Measurements from ENCODE around the gene GRM7.

GRM7 gene

DNA sequence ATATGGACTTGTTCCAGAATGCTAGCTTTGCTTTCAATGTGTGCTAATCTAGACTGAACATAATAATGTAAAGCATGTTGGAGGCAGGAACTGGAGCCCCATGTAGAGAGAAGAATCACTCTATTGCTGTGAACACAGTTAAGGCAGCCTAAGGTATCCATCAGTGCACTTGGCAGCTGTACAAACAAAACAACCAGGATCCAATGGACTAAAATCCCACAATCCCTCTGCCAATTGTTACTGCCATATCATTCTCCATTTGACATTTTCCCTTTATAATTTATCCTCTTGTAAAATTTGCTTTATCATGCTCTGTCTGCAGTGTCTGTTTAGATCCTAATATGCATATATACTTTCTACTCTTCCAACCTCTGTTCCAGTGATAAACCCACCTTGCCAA, 883.9 kb downstream of the GRM7 start:
- no peak for DNase-seq

DNA sequence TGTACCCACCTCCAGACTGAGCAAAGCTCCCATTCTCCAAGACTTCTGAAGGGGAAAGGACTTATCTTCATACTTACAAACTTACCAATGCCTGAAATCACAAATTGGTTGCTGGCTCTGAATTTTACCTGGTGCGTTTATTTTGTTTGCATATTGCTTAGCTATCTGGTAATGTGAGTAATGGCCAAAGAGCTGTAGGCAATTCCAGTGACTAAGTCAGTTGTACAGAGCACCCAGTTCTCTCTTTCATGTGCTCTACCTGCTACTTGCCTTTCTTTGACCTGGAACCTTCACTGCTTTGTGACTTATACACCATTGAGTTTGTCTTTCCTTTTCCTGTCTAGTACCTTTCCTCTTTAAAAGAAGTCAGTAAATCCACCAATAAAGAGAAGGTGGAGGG, 884.8 kb downstream of the GRM7 start:
- DNase-seq = no peak

DNA sequence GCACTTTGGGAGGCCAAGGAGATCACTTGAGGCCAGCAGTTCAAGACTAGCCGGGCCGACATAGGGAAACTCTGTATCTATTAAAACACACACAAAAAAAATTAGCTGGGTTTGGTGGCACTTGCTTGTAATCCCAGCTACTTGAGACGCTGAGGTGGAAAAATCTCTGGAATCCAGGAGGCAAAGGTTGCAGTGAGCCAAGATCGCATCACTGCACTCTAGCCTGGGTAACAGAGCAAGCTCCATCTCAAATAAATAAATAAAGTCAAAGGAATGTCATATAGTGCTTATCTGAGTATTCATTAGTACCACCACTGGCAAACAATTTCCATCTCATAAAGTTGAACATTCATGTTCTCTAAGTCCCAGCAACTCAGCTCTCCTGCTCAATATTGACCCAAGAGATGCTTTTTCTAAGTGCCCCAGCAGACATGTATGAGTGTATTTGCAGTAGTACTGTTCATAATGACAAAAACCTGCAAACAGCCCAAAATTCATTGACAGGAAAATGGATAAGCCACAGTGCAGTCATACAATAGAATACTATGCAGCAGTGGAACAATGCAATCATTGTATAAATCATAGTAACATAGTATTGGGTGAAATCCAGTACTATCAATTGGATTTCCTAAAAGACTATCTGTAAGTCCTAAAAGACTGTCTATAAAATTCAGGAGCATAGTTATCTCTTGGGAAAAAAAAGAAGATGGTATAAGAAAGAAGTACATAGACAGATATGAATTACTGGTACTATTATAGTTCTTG, 889.2 kb downstream of the GRM7 start:
- no peak for DNase-seq

DNA sequence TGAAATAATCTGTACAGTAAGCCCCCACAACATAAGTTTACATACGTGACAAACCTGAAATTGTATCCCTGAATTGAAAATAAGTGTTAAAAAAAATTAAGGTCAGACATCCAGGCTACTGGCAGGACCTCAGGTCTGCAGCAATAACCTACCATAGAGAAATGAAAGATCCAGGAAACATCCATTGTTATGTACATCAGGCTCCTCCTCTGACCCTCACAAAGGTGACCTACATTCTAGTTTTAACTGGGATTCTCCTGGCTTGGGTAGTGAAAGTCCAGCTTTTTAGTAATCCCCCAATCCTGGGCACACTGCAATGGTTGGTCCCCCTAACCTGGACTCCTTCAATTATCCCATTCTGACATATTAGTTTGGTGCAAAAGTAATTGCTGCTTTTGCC, 891.1 kb downstream of the GRM7 start:
- DNase-seq = no peak

DNA sequence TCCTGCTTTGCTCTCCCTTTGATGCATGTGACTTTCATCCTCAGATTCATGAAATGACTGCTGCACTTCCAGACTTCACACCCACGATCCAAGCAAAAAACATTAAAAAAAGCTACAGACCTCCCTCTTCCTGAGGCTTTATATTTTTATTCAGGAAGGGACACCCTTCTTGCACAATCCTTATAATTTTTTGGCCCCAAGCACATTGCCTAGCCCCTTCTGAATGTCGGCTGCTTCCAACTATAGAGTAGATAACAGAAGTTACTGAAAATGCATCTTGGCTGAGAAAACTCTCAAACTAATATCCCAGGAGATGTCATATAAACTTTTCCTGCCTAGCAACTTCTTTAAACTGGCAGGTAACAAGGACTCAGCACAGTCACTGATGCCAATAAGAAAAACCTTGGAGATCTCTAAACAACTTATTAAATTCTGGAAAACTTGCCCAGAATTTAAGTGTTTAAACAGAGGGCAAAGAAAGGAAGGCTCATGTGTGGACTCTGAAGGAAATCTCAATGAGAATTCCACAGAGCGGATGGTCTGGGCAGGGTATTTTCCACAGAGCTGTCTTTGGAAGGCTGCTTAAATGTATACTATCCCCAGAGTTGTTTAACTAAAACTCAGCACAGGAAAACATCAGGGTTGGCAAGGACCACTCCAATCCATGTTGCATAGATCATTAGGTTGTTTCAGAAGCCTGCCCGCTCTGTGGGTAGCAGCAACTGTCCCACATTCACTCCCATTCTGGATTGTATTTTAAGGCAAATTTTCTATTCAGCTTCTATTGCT, 893.9 kb downstream of the GRM7 start:
- DNase-seq = no peak

DNA sequence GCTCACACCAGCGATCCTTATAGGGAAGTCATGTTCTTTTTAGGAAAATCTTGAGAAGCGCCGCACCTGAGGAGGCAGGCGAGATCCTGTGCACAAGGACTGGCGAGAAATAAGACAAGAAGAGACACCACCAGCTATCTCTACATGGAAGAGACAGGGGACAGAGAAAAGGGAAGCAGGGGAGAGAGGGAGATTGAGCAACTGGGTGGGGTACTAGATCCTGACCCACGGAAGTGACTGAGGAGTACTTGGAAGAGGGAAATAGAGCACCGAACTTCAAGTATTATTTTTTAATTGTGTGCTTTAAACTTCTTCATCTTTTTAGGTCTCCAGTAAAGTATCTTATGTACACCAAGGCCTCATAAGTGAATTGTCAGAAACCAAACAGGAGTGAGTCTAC, 898.7 kb downstream of the GRM7 start:
- peak in 1 of 2 donors; percentile 13 for DNase-seq

DNA sequence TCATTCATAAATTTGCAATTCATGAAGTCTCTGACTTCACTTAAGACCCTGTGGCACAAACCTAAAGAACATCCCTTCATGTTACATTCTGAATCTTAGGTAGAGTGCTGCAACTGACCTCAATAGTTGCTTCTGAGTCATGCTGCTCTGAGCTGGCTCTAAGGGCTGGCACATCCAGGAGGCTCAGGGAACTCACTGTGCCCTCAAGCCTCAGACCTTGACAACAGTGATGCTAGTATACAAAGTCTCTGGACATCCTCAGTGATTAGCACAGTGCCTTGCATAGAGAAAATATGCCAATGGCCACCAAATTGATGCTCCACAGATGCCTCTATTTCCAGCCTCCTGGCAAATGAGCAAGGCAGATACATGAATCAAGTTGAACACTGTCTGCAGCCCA, 899.8 kb downstream of the GRM7 start:
- DNase-seq = no peak

DNA sequence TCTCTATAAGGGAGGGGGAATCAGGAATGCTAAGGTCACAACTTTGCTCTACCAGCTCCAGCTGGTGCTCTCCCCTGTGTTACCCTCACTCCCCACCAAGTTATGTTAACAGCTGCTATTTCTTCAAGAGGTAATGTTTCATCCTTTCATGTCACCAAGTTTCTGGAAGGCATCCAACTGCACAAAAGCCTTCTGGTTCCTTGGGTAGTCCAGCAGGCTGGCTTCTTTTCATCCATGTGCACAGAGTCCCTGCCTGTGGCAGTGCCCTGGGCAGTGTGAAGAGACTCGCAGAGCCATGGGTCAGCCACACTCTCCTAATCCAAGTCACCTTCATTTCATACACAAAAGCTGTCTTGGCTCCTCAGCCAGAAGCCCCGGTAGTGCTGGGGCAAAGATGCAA, 903.2 kb downstream of the GRM7 start:
- DNase-seq = no peak

DNA sequence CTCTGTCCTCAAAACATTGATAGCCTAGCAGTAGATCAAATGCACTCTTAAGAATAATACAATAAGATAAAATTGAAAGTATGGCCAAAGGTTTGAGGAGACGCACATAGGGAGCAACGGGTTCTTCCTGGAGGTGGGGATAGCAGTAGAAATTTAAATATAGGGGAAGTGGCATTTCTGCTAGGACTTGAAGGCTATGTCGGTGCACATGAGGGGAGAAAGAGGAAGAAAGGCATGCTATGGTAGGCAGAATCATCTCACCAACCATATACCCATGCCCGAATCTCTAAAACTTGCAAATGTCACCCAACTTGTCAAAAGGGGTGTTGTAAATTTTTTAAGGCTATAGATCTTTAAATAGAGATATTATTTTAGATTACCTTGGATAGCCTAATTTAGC, 905.6 kb downstream of the GRM7 start:
- no peak for DNase-seq

DNA sequence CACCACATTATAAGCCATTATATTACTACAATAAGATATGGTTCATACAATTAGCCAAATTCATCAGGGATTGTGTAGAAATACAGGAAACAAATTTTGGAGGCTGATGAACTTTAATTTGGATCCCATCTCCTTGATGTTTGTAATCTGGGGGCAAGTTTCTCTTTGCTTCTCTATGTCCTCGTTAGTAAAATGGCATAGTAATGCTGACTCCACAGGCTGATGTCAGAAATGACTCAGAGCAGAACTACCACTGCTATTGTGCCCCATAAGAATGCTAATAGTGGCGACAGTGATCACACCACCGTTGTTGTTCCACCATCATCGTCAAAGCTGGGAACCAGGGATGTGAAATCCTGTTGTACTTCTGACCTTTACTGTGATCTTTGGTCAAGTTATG, 918.4 kb downstream of the GRM7 start:
- no peak for DNase-seq

DNA sequence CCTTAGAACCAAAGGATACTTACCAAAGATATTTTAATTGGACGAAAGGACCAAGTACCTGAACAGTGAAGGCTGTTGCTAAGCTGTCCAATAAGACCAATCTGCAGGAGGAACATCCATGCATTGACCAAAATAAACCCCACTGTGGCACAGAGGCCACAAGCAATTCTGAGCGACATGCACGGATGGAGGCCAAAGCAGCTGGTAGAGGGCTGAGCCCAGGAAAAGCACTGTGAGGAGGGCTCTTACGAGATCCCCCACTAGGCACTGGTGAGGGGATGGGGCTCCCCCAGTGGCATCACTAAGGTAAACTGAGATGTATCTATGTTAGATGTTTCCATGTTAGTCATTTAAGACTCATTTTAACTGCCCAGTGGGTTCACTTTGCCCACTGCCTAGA, 920.5 kb downstream of the GRM7 start:
- DNase-seq = no peak

DNA sequence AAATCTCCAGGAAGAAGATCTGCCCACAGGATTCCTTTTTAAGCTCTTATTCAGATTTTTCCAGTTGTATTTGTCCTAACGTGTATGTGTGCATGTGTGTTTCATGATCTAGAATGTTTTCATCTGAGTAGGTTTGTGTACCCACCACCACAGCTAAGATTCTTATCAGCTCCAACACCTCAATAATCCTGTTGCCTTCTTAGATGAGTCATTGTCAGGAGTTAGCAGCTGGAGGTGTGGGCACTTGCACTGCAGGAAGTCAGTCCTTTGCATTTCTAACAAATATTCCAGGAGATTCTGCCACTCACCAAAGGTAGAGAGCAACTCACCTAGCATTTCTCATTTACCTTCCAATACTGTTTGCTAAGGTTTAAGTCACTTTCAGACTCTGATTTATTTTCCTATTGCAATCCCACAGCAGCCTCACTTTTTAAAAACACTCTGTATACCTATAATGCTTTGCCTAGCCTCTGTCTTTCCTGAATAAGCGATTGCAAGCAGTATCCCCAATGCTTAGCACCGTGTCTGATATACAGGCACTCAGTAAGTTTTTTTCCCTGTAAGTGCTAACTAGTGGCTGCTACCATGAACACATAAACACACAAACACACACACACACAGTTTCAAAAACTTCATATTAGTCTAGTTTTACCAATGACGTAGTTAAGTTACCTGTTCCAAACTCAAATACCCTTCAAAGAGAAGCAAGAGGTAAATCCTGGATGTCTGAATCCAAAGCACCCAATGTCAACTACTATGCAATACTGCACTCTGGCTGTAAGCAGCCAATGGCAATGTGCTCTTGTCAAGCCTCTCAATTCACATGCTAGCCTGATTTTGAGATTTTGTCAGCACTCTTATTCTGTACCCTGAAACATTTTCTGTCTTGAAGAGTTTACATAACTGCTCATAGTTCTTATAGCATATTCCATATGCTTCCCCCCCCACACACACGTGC, 927.2 kb downstream of the GRM7 start:
- DNase-seq = no peak

DNA sequence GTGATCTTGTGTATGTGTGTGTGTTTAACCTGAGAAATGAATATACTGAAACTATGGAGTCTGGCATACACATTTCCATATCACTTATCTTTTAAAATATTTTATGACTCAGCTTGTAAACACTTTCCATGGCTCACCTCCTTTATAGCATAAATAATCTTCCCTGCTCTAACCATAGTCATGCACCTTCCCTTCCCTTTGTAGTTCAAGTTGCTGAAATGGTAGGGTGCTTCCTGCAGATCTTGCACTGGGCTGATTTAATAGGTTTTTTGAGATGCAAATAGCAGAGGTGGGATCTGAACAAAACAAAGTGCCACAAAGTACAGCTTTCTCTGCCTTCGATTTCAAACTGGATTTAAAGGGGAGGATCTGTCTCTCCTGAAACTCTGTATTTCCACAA, 928.0 kb downstream of the GRM7 start:
- no peak for DNase-seq

DNA sequence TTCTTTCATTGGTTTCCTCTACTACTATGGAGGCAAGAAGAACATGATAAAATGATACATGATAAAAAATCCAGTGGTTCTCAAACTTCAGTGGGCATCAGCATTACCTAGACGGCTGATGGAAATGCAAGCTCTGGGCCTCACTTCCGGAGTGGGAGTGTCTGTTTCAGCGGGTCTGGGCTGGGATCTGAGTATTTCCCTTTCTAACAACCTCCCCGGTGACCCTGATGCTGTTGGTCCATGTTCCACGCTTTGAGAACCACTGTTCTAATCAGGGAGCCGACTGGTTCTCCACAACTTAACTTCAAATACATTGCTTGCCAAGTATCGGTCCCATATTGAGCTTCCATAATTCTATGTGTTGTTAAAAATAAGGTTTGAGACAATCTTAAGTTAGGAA, 928.4 kb downstream of the GRM7 start:
- DNase-seq = no peak

DNA sequence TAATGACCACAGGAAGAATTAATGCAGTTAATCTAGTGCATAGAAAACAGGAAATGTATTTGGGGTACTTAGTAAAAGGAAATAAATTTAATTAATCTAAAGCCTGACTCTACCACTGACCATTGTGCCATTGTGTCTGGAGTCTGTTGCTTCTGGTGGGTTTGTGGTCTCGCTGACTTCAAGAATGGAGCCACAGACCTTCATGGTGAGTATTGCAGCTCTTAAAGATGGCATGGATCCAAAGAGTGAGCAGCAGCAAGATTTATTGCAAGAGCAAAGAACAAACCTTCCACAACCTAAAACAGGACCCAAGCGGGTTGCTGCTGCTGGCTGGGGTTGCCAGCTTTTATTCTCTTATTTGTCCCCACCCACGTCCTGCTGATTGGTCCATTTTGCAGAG, 929.2 kb downstream of the GRM7 start:
- no peak for DNase-seq

Data from CD4-positive, alpha-beta T cell treated with Interleukin-4 for 1 hour (primary cell).